ENCODE results near the gene ERC2.

Gene ERC2

GRCh38 chr3:55912880-55913279 is 555.4 kb downstream of the ERC2 start:
- no peak overlapping the region for H3K9ac ChIP-seq (ENCODE audit: low read depth, low read length)
- H3K36me3 ChIP-seq (ENCODE audit: control insufficient read depth, insufficient read depth, low read length): no peaks in the 10 kb centered on the region
- H3K27ac ChIP-seq (ENCODE audit: low read depth, low read length): no peak overlapping the region
- H3K4me3 ChIP-seq (ENCODE audit: low read depth, low read length): no peak overlapping the region
- H3K4me1 ChIP-seq (ENCODE audit: control insufficient read depth, insufficient read depth, low read length): no peaks in the 10 kb centered on the region
- H3K9me3 ChIP-seq (ENCODE audit: control insufficient read depth, insufficient read depth, low read length): no peaks in the 10 kb centered on the region
- no peaks in the 10 kb centered on the region for H3K27me3 ChIP-seq (ENCODE audit: control insufficient read depth, insufficient read depth, low read length)

GRCh38 chr3:55911266-55911665 is 557.0 kb downstream of the ERC2 start:
- Histone ChIP-seq H3K4me3 (ENCODE audit: low read depth, low read length) (no peak overlapping the region), H3K36me3 (ENCODE audit: control insufficient read depth, insufficient read depth, low read length) (no peaks in the 10 kb centered on the region), H3K9me3 (ENCODE audit: control insufficient read depth, insufficient read depth, low read length) (no peaks in the 10 kb centered on the region), H3K4me1 (ENCODE audit: control insufficient read depth, insufficient read depth, low read length) (no peaks in the 10 kb centered on the region), H3K9ac (ENCODE audit: low read depth, low read length) (no peak overlapping the region), H3K27ac (ENCODE audit: low read depth, low read length) (no peak overlapping the region), H3K27me3 (ENCODE audit: control insufficient read depth, insufficient read depth, low read length) (no peaks in the 10 kb centered on the region)

- H3K36me3 ChIP-seq (ENCODE audit: control insufficient read depth, insufficient read depth, low read length): no peaks in the 10 kb centered on the region
- H3K4me3 ChIP-seq (ENCODE audit: low read depth, low read length): no peak overlapping the region
- no peak overlapping the region for H3K27ac ChIP-seq (ENCODE audit: low read depth, low read length)
- no peaks in the 10 kb centered on the region for H3K27me3 ChIP-seq (ENCODE audit: control insufficient read depth, insufficient read depth, low read length)
- H3K9ac ChIP-seq (ENCODE audit: low read depth, low read length): no peak overlapping the region
- H3K9me3 ChIP-seq (ENCODE audit: control insufficient read depth, insufficient read depth, low read length): no peaks in the 10 kb centered on the region
- H3K4me1 ChIP-seq (ENCODE audit: control insufficient read depth, insufficient read depth, low read length): no peaks in the 10 kb centered on the region
Observed at GRCh38 chr3:55910543-55910942, 557.7 kb downstream of the ERC2 start.

- Histone ChIP-seq H3K36me3 (ENCODE audit: control insufficient read depth, insufficient read depth, low read length) (no peaks in the 10 kb centered on the region), H3K27me3 (ENCODE audit: control insufficient read depth, insufficient read depth, low read length) (no peaks in the 10 kb centered on the region), H3K9ac (ENCODE audit: low read depth, low read length) (no peak overlapping the region), H3K27ac (ENCODE audit: low read depth, low read length) (no peak overlapping the region), H3K4me1 (ENCODE audit: control insufficient read depth, insufficient read depth, low read length) (no peaks in the 10 kb centered on the region), H3K9me3 (ENCODE audit: control insufficient read depth, insufficient read depth, low read length) (no peaks in the 10 kb centered on the region), H3K4me3 (ENCODE audit: low read depth, low read length) (no peak overlapping the region)
Observed at GRCh38 chr3:55909373-55909772, 558.9 kb downstream of the ERC2 start.

DNA sequence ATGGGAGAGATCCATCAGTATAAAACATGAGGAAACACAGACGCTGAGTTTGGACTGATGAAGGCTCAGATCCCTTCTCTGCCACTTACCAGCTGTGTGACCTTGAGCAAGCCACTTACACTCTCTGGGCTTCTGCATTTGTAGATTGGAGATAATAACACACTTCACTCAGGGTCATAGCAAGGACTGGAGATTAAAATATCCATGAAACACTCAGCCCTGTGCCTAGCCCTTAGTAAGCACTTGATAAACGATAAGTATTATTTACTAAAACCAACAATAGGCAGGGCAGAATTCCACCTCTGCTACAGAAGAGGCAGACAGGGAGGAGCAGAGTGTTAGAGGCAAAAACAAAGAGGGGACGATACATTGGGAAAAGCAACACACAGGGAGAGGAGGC is 560.7 kb downstream of the ERC2 start:
- Histone ChIP-seq H3K27me3 (ENCODE audit: control insufficient read depth, insufficient read depth, low read length) (no peaks in the 10 kb centered on the region), H3K27ac (ENCODE audit: low read depth, low read length) (no peak overlapping the region), H3K9ac (ENCODE audit: low read depth, low read length) (no peak overlapping the region), H3K9me3 (ENCODE audit: control insufficient read depth, insufficient read depth, low read length) (no peaks in the 10 kb centered on the region), H3K4me3 (ENCODE audit: low read depth, low read length) (no peak overlapping the region), H3K36me3 (ENCODE audit: control insufficient read depth, insufficient read depth, low read length) (no peaks in the 10 kb centered on the region), H3K4me1 (ENCODE audit: control insufficient read depth, insufficient read depth, low read length) (no peaks in the 10 kb centered on the region)

GRCh38 chr3:55906896-55907295 is 561.4 kb downstream of the ERC2 start:
- H3K27ac ChIP-seq (ENCODE audit: low read depth, low read length): no peak overlapping the region
- H3K27me3 ChIP-seq (ENCODE audit: control insufficient read depth, insufficient read depth, low read length): no peaks in the 10 kb centered on the region
- no peak overlapping the region for H3K4me3 ChIP-seq (ENCODE audit: low read depth, low read length)
- no peaks in the 10 kb centered on the region for H3K4me1 ChIP-seq (ENCODE audit: control insufficient read depth, insufficient read depth, low read length)
- no peaks in the 10 kb centered on the region for H3K36me3 ChIP-seq (ENCODE audit: control insufficient read depth, insufficient read depth, low read length)
- no peaks in the 10 kb centered on the region for H3K9me3 ChIP-seq (ENCODE audit: control insufficient read depth, insufficient read depth, low read length)
- no peak overlapping the region for H3K9ac ChIP-seq (ENCODE audit: low read depth, low read length)

DNA sequence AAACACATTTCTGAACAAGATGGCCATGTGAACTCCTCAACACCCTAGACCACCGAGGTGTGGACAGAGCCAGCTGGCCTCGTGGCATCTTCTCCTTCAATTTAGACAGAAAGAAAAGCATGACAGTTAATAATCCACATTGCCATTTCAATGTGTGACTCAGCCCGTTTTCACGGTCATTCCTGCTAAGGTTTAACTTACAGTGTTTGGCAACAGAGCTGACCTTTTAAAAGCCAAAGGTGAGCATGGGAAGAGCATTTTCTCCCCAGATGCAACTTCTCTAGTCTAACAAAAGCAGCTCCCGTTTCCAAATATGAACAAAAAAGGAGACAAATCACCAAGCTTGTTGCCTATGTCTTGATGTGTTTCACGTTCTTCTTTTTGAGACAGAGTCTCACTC is 563.6 kb downstream of the ERC2 start:
- Histone ChIP-seq H3K4me3 (ENCODE audit: low read depth, low read length) (no peak overlapping the region), H3K36me3 (ENCODE audit: control insufficient read depth, insufficient read depth, low read length) (no peaks in the 10 kb centered on the region), H3K27ac (ENCODE audit: low read depth, low read length) (no peak overlapping the region), H3K4me1 (ENCODE audit: control insufficient read depth, insufficient read depth, low read length) (no peaks in the 10 kb centered on the region), H3K9ac (ENCODE audit: low read depth, low read length) (no peak overlapping the region), H3K9me3 (ENCODE audit: control insufficient read depth, insufficient read depth, low read length) (no peaks in the 10 kb centered on the region), H3K27me3 (ENCODE audit: control insufficient read depth, insufficient read depth, low read length) (no peaks in the 10 kb centered on the region)

- Histone ChIP-seq H3K27me3 (ENCODE audit: control insufficient read depth, insufficient read depth, low read length) (no peaks in the 10 kb centered on the region), H3K4me3 (ENCODE audit: low read depth, low read length) (no peak overlapping the region), H3K36me3 (ENCODE audit: control insufficient read depth, insufficient read depth, low read length) (no peaks in the 10 kb centered on the region), H3K4me1 (ENCODE audit: control insufficient read depth, insufficient read depth, low read length) (no peaks in the 10 kb centered on the region), H3K27ac (ENCODE audit: low read depth, low read length) (no peak overlapping the region), H3K9me3 (ENCODE audit: control insufficient read depth, insufficient read depth, low read length) (no peaks in the 10 kb centered on the region), H3K9ac (ENCODE audit: low read depth, low read length) (no peak overlapping the region)
Observed at GRCh38 chr3:55903680-55904079, 564.6 kb downstream of the ERC2 start.

DNA sequence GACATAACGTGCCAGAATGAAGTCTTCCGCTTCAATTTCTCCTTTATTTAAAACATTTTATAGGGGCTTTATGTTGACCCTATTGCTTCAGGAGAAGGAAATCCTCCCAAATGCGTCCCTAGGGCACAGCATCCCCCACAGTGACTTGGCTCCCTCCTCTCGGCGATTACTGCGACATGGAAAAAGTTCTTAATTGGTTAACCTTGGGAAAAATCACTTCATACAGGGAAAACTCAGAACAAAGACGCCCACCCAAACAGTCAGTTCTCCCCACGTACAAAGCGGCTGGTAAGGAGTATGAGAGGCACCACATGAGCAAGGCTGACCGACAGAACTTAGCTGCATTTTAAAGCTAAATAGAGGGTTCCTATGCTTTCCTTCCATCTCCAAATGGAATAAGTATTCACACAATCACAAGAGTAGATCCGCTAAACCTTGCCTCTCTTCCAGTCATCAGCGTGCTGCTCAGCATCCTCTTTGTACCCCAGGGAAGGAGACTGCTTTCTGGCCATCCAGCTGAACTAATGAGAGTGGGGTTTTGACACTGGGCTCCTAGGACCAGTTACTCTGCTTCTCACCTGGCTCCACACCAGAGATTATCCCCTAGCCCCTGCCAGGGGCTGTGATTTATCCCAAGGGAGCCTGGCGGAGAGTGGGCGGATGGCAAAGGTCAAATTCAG is 565.9 kb downstream of the ERC2 start:
- Histone ChIP-seq H3K9ac (ENCODE audit: low read depth, low read length) (no peak overlapping the region), H3K4me1 (ENCODE audit: control insufficient read depth, insufficient read depth, low read length) (peaks cover 1% of the 10 kb centered on the region; the same call in 1 of the 2 replicates), H3K9me3 (ENCODE audit: control insufficient read depth, insufficient read depth, low read length) (no peaks in the 10 kb centered on the region), H3K27ac (ENCODE audit: low read depth, low read length) (no peak overlapping the region), H3K4me3 (ENCODE audit: low read depth, low read length) (no peak overlapping the region), H3K36me3 (ENCODE audit: control insufficient read depth, insufficient read depth, low read length) (no peaks in the 10 kb centered on the region), H3K27me3 (ENCODE audit: control insufficient read depth, insufficient read depth, low read length) (no peaks in the 10 kb centered on the region)

GRCh38 chr3:55899887-55900286 is 568.4 kb downstream of the ERC2 start:
- no peaks in the 10 kb centered on the region for H3K27me3 ChIP-seq (ENCODE audit: control insufficient read depth, insufficient read depth, low read length)
- H3K4me1 ChIP-seq (ENCODE audit: control insufficient read depth, insufficient read depth, low read length): peaks cover 11% of the 10 kb centered on the region
- no peak overlapping the region for H3K9ac ChIP-seq (ENCODE audit: low read depth, low read length)
- no peaks in the 10 kb centered on the region for H3K9me3 ChIP-seq (ENCODE audit: control insufficient read depth, insufficient read depth, low read length)
- no peak overlapping the region for H3K4me3 ChIP-seq (ENCODE audit: low read depth, low read length)
- no peak overlapping the region for H3K27ac ChIP-seq (ENCODE audit: low read depth, low read length)
- no peaks in the 10 kb centered on the region for H3K36me3 ChIP-seq (ENCODE audit: control insufficient read depth, insufficient read depth, low read length)

- Histone ChIP-seq H3K9ac (ENCODE audit: low read depth, low read length) (no peak overlapping the region), H3K27ac (ENCODE audit: low read depth, low read length) (no peak overlapping the region), H3K4me1 (ENCODE audit: control insufficient read depth, insufficient read depth, low read length) (peaks cover 11% of the 10 kb centered on the region), H3K4me3 (ENCODE audit: low read depth, low read length) (no peak overlapping the region), H3K9me3 (ENCODE audit: control insufficient read depth, insufficient read depth, low read length) (no peaks in the 10 kb centered on the region), H3K36me3 (ENCODE audit: control insufficient read depth, insufficient read depth, low read length) (no peaks in the 10 kb centered on the region), H3K27me3 (ENCODE audit: control insufficient read depth, insufficient read depth, low read length) (no peaks in the 10 kb centered on the region)
Observed at GRCh38 chr3:55897573-55898224, 570.6 kb downstream of the ERC2 start.

Measured in HUES48 (cell line).